ENCODE data around the gene TBCE. TPM values are rescaled to one million over a fixed set of nuclear protein-coding genes. Genes with fewer than 3 reads are reported as not detected.
A peak's percentile ranks its signal among the peaks of the same experiment; 100 is the strongest.

The TBCE gene
- 10 to 100 TPM; 22.2 to 23.2 TPM for total RNA-seq
- 10 to 100 TPM; 16.7 to 48.6 TPM for polyA plus RNA-seq
- long read RNA-seq, donor 1, full-length matches to known transcripts: 24 of 39 reads
- long read RNA-seq, donor 1, partial matches to known transcripts: 4 of 39 reads
- long read RNA-seq, donor 1, other reads (novel, unspliced or antisense): 11 of 39 reads
- long read RNA-seq, donor 2, partial matches to known transcripts: 0 of 9 reads
- long read RNA-seq, donor 2, other reads (novel, unspliced or antisense): 8 of 9 reads

- no peaks in the 10 kb centered on the region for H3K27me3 ChIP-seq (ENCODE audit: control insufficient read depth in 1 of 2, insufficient read depth in 2 of 2, low read length in 1 of 2)
- peak within 1 kb of the TSS; percentile 51 to 84 for H3K4me3 ChIP-seq (ENCODE audit: low read length in 2 of 2)
- WGBS, 2 donors: 0 to 1% methylated on average over 38 of the region's 38 CpGs
- intact Hi-C loops (cut with DNase I): loop anchor here (2.0 kb wide), 1 partner anchor 38 kb away; the partner anchor contains the start of genes ARID4B (in 2 of the 2) and GGPS1 (in 2 of the 2)
- ATAC-seq (ENCODE audit: low FRiP score) (peak; percentile 99), DNase-seq (peak; percentile 98 to 100)
- H3K9me3 ChIP-seq (ENCODE audit: control insufficient read depth, low read length): no peaks in the 10 kb centered on the region
- H3K4me1 ChIP-seq (ENCODE audit: control insufficient read depth in 1 of 2, insufficient read depth in 2 of 2, low read length in 2 of 2): no peaks in the 10 kb centered on the region
- H3K36me3 ChIP-seq (ENCODE audit: control insufficient read depth in 1 of 2, insufficient read depth in 2 of 2, low read length in 1 of 2): no peaks in the 10 kb centered on the region
- H3K27ac ChIP-seq (ENCODE audit: low read depth in 1 of 2, low read length in 2 of 2): peak within 1 kb of the TSS in 1 of 2 donors; percentile 29
Measured at GRCh38 chr1:235367000-235367908, at the start of gene TBCE. TBCE (plus strand) TSS chr1:235367427; CDS start chr1:235380050, 12,623 bp downstream.

GRCh38 chr1:235319255-235319654 is 48.0 kb upstream of the TBCE start:
- WGBS, 2 donors: 93 to 96% methylated on average over 2 of the region's 2 CpGs
- ATAC-seq (ENCODE audit: low FRiP score) (no peak), DNase-seq (no peak)
- H3K9me3 ChIP-seq (ENCODE audit: control insufficient read depth, low read length): no peaks in the 10 kb centered on the region
- intact Hi-C loops (cut with DNase I): no loop called here
- H3K27ac ChIP-seq (ENCODE audit: low read depth in 1 of 2, low read length in 2 of 2): no peak overlapping the region
- no peaks in the 10 kb centered on the region for H3K36me3 ChIP-seq (ENCODE audit: control insufficient read depth in 1 of 2, insufficient read depth in 2 of 2, low read length in 1 of 2)
- H3K4me3 ChIP-seq (ENCODE audit: low read length in 2 of 2): no peak overlapping the region
- H3K27me3 ChIP-seq (ENCODE audit: control insufficient read depth in 1 of 2, insufficient read depth in 2 of 2, low read length in 1 of 2): no peaks in the 10 kb centered on the region
- H3K4me1 ChIP-seq (ENCODE audit: control insufficient read depth in 1 of 2, insufficient read depth in 2 of 2, low read length in 2 of 2): peaks cover 0 to 5% of the 10 kb centered on the region in 2 donors

- Histone ChIP-seq H3K27ac (ENCODE audit: low read depth in 1 of 2, low read length in 2 of 2) (no peak overlapping the region), H3K4me3 (ENCODE audit: low read length in 2 of 2) (no peak overlapping the region), H3K36me3 (ENCODE audit: control insufficient read depth in 1 of 2, insufficient read depth in 2 of 2, low read length in 1 of 2) (no peaks in the 10 kb centered on the region), H3K9me3 (ENCODE audit: control insufficient read depth, low read length) (no peaks in the 10 kb centered on the region), H3K27me3 (ENCODE audit: control insufficient read depth in 1 of 2, insufficient read depth in 2 of 2, low read length in 1 of 2) (no peaks in the 10 kb centered on the region), H3K4me1 (ENCODE audit: control insufficient read depth in 1 of 2, insufficient read depth in 2 of 2, low read length in 2 of 2) (peaks cover 0 to 5% of the 10 kb centered on the region in 2 donors)
- ATAC-seq (ENCODE audit: low FRiP score): no peak
- intact Hi-C loops (cut with DNase I): loop anchor here in 1 of 2 donors (10.0 kb wide), 1 partner anchor 184 kb away; the partner anchor contains the start of gene B3GALNT2
- DNase-seq: no peak
- 79 to 84% methylated on average over 6 of the region's 6 CpGs for WGBS, 2 donors
Measured at GRCh38 chr1:235320521-235321179, 46.6 kb upstream of the TBCE start.

- intact Hi-C loops (cut with DNase I): loop anchor here in 1 of 2 donors (10.0 kb wide), 1 partner anchor 181 kb away; the partner anchor contains the start of gene B3GALNT2
- ATAC-seq (ENCODE audit: low FRiP score) (no peak), DNase-seq (no peak)
- no peak overlapping the region for H3K27ac ChIP-seq (ENCODE audit: low read depth in 1 of 2, low read length in 2 of 2)
- H3K27me3 ChIP-seq (ENCODE audit: control insufficient read depth in 1 of 2, insufficient read depth in 2 of 2, low read length in 1 of 2): no peaks in the 10 kb centered on the region
- WGBS, 2 donors: 89% methylated on average over 5 of the region's 5 CpGs
- no peaks in the 10 kb centered on the region for H3K9me3 ChIP-seq (ENCODE audit: control insufficient read depth, low read length)
- H3K36me3 ChIP-seq (ENCODE audit: control insufficient read depth in 1 of 2, insufficient read depth in 2 of 2, low read length in 1 of 2): no peaks in the 10 kb centered on the region
- peaks cover 0 to 2% of the 10 kb centered on the region in 2 donors for H3K4me1 ChIP-seq (ENCODE audit: control insufficient read depth in 1 of 2, insufficient read depth in 2 of 2, low read length in 2 of 2)
- no peak overlapping the region for H3K4me3 ChIP-seq (ENCODE audit: low read length in 2 of 2)
Measured at GRCh38 chr1:235324296-235324695, 42.9 kb upstream of the TBCE start.

GRCh38 chr1:235325139-235325538 is 42.1 kb upstream of the TBCE start:
- DNase-seq (no peak), ATAC-seq (ENCODE audit: low FRiP score) (no peak)
- no peaks in the 10 kb centered on the region for H3K27me3 ChIP-seq (ENCODE audit: control insufficient read depth in 1 of 2, insufficient read depth in 2 of 2, low read length in 1 of 2)
- WGBS, 2 donors: 6% methylated on average over 3 of the region's 3 CpGs
- H3K4me3 ChIP-seq (ENCODE audit: low read length in 2 of 2): no peak overlapping the region
- H3K4me1 ChIP-seq (ENCODE audit: control insufficient read depth in 1 of 2, insufficient read depth in 2 of 2, low read length in 2 of 2): peaks cover 0 to 2% of the 10 kb centered on the region in 2 donors
- no peaks in the 10 kb centered on the region for H3K36me3 ChIP-seq (ENCODE audit: control insufficient read depth in 1 of 2, insufficient read depth in 2 of 2, low read length in 1 of 2)
- no peaks in the 10 kb centered on the region for H3K9me3 ChIP-seq (ENCODE audit: control insufficient read depth, low read length)
- H3K27ac ChIP-seq (ENCODE audit: low read depth in 1 of 2, low read length in 2 of 2): no peak overlapping the region
- intact Hi-C loops (cut with DNase I): loop anchor here (5.0 to 10.0 kb wide), 3 partner anchors 68 to 180 kb away; partner anchors contain the start of gene B3GALNT2 (in 1 of the 2)

GRCh38 chr1:235325854-235326253 is 41.4 kb upstream of the TBCE start:
- no peaks in the 10 kb centered on the region for H3K36me3 ChIP-seq (ENCODE audit: control insufficient read depth in 1 of 2, insufficient read depth in 2 of 2, low read length in 1 of 2)
- no peaks in the 10 kb centered on the region for H3K9me3 ChIP-seq (ENCODE audit: control insufficient read depth, low read length)
- H3K27ac ChIP-seq (ENCODE audit: low read depth in 1 of 2, low read length in 2 of 2): no peak overlapping the region
- H3K4me3 ChIP-seq (ENCODE audit: low read length in 2 of 2): no peak overlapping the region
- DNase-seq (no peak), ATAC-seq (ENCODE audit: low FRiP score) (no peak)
- intact Hi-C loops (cut with DNase I): loop anchor here (5.0 to 10.0 kb wide), 3 partner anchors 69 to 179 kb away; partner anchors contain the start of gene B3GALNT2 (in 1 of the 2)
- WGBS, 2 donors: 21 to 25% methylated on average over 2 of the region's 2 CpGs
- H3K27me3 ChIP-seq (ENCODE audit: control insufficient read depth in 1 of 2, insufficient read depth in 2 of 2, low read length in 1 of 2): no peaks in the 10 kb centered on the region
- H3K4me1 ChIP-seq (ENCODE audit: control insufficient read depth in 1 of 2, insufficient read depth in 2 of 2, low read length in 2 of 2): no peaks in the 10 kb centered on the region

GRCh38 chr1:235326719-235327558 is 40.3 kb upstream of the TBCE start:
- peak overlapping the region; percentile 96 to 99 for H3K4me3 ChIP-seq (ENCODE audit: low read length in 2 of 2)
- DNase-seq: peak; percentile 59 to 82
- no peaks in the 10 kb centered on the region for H3K36me3 ChIP-seq (ENCODE audit: control insufficient read depth in 1 of 2, insufficient read depth in 2 of 2, low read length in 1 of 2)
- WGBS, 2 donors: 0% methylated on average over 71 to 78 of the region's 78 CpGs
- H3K4me1 ChIP-seq (ENCODE audit: control insufficient read depth in 1 of 2, insufficient read depth in 2 of 2, low read length in 2 of 2): no peaks in the 10 kb centered on the region
- H3K9me3 ChIP-seq (ENCODE audit: control insufficient read depth, low read length): no peaks in the 10 kb centered on the region
- intact Hi-C loops (cut with DNase I): loop anchor here (5.0 to 10.0 kb wide), 3 partner anchors 70 to 178 kb away; partner anchors contain the start of gene B3GALNT2 (in 1 of the 2)
- H3K27ac ChIP-seq (ENCODE audit: low read depth in 1 of 2, low read length in 2 of 2): peak overlapping the region; percentile 73 to 99
- peak; percentile 9 for ATAC-seq (ENCODE audit: low FRiP score)
- H3K27me3 ChIP-seq (ENCODE audit: control insufficient read depth in 1 of 2, insufficient read depth in 2 of 2, low read length in 1 of 2): no peaks in the 10 kb centered on the region
